Measurements from ENCODE around the gene AKR1E2. TPM values are rescaled to one million over a fixed set of nuclear protein-coding genes. Genes with fewer than 3 reads are reported as not detected.

Gene AKR1E2
- total and polyA plus RNA-seq, 2 donors (not counting 1 experiment from before 2014, with no cell fraction given) = 0.42 TPM; not detected in 1

DNA sequence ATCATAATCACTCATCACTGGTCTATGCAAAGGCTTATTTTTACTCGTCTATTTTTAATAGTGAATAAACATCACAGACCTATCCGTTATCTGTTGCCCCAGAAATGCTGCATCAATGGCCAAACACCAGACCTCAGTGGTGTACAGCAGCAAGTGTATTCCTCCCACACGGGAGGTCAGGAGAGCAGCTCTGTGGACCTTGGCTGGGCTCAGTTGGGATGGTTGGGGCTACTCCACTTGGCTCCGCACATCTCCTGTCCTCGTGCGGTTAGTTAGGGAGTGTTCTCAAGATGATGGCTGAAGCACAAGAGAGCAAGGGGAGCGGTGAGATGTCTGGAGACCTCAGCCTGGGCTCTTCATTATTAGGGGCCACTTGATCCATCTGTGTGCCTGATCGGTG lies 2.0 kb downstream of the AKR1E2 start:
- H4K20me1 ChIP-seq (ENCODE audit: control insufficient read depth, insufficient read depth, low read length, poor library complexity, severe bottlenecking) = no peaks in the 10 kb centered on the region
- H3K27me3 Mint-ChIP-seq = peaks cover 65% of the 10 kb centered on the region
- no peaks in the 10 kb centered on the region for H3K79me2 ChIP-seq (ENCODE audit: control insufficient read depth, insufficient read depth, low read length)
- H3K4me1 Mint-ChIP-seq = peaks cover 5% of the 10 kb centered on the region
- H2AFZ ChIP-seq (ENCODE audit: insufficient read depth, low read depth, low read length, poor library complexity, severe bottlenecking) = no peak overlapping the region
- H3K27me3 ChIP-seq (replicated peaks in 1 of 4; ENCODE audit: control extremely low read depth in 1 of 4, control insufficient read depth in 3 of 4, insufficient read depth in 4 of 4, low read length in 3 of 4) = peaks cover 0 to 32% (median 7%) of the 10 kb centered on the region in 4 experiments
- ChIA-PET POLR2A (no interaction called here), CTCF (interaction anchor here (4.2 kb wide), 1 partner anchor 13 kb away, joined by 14 read pairs; no protein-coding TSS in a partner anchor)
- H3K9me3 ChIP-seq (ENCODE audit: control extremely low read depth in 1 of 3, control insufficient read depth in 2 of 3, insufficient read depth in 1 of 3, low read length in 2 of 3) = peaks cover 0 to 14% (median 0%) of the 10 kb centered on the region in 3 donors
- intact Hi-C loops (cut with micrococcal nuclease) = no loop called here
- no peak for ATAC-seq (ENCODE audit: low read depth)
- no peak overlapping the region for H3K4me3 ChIP-seq (ENCODE audit: control extremely low read depth in 1 of 5, extremely low read depth in 1 of 5, insufficient read depth in 1 of 5, low read depth in 2 of 5, low read length in 4 of 5)
- peaks cover 0 to 3% of the 10 kb centered on the region in 2 donors for H3K4me1 ChIP-seq (ENCODE audit: control insufficient read depth in 2 of 2, insufficient read depth in 2 of 2, low read length in 2 of 2)
- no peak overlapping the region for H3K9ac ChIP-seq (ENCODE audit: low read length)
- no peaks in the 10 kb centered on the region for H3K9me3 Mint-ChIP-seq (ENCODE audit: insufficient read depth)
- DNase-seq = no peak
- WGBS (ENCODE audit: insufficient coverage) = 78% methylated on average over 6 of the region's 8 CpGs
- no peaks in the 10 kb centered on the region for H3K36me3 ChIP-seq (replicated peaks in 1 of 2; ENCODE audit: control extremely low read depth in 1 of 2, control insufficient read depth in 1 of 2, extremely low read depth in 1 of 2, insufficient read depth in 2 of 2, low read length in 1 of 2)
- no peak overlapping the region for H3K4me3 Mint-ChIP-seq
- H3K4me2 ChIP-seq (replicated peaks; ENCODE audit: low read depth, low read length, poor library complexity, severe bottlenecking) = no peak overlapping the region
- H3K27ac ChIP-seq (ENCODE audit: low read length in 2 of 2) = no peak overlapping the region
- H3K27ac Mint-ChIP-seq = no peak overlapping the region
- TF ChIP-seq EZH2 (IDR thresholded peaks at IDR 0.05; ENCODE audit: borderline replicate concordance, insufficient read depth, low read depth, low read length, poor library complexity, severe bottlenecking) = no peak
- TF ChIP-seq, protein P1, sequence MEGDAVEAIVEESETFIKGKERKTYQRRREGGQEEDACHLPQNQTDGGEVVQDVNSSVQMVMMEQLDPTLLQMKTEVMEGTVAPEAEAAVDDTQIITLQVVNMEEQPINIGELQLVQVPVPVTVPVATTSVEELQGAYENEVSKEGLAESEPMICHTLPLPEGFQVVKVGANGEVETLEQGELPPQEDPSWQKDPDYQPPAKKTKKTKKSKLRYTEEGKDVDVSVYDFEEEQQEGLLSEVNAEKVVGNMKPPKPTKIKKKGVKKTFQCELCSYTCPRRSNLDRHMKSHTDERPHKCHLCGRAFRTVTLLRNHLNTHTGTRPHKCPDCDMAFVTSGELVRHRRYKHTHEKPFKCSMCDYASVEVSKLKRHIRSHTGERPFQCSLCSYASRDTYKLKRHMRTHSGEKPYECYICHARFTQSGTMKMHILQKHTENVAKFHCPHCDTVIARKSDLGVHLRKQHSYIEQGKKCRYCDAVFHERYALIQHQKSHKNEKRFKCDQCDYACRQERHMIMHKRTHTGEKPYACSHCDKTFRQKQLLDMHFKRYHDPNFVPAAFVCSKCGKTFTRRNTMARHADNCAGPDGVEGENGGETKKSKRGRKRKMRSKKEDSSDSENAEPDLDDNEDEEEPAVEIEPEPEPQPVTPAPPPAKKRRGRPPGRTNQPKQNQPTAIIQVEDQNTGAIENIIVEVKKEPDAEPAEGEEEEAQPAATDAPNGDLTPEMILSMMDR (IDR thresholded peaks at IDR 0.05) = no peak

DNA sequence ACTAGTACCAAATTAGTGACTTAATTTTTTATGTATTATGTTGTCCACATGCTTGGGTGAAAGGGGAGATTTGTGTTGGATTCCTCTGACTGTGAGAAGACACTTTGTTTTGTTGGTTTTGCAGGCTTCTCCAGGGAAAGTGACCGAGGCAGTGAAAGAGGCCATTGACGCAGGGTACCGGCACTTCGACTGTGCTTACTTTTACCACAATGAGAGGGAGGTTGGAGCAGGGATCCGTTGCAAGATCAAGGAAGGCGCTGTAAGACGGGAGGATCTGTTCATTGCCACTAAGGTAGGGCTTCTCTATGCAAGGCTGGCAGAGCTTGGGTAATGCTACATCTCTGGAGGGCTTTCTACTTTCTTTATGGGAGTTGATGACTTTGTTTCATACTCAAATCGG lies 4.5 kb downstream of the AKR1E2 start:
- CTCF ChIA-PET = interaction anchor here (4.2 kb wide), 1 partner anchor 15 kb away, joined by 14 read pairs; no protein-coding TSS in a partner anchor

More for the DNA sequence above, 4.5 kb downstream of the AKR1E2 start:
- Histone ChIP-seq H3K27ac (ENCODE audit: low read length in 2 of 2) (no peak overlapping the region), H3K4me2 (replicated peaks; ENCODE audit: low read depth, low read length, poor library complexity, severe bottlenecking) (no peak overlapping the region), H2AFZ (ENCODE audit: insufficient read depth, low read depth, low read length, poor library complexity, severe bottlenecking) (no peak overlapping the region), H4K20me1 (ENCODE audit: control insufficient read depth, insufficient read depth, low read length, poor library complexity, severe bottlenecking) (no peaks in the 10 kb centered on the region), H3K9me3 (ENCODE audit: control extremely low read depth in 1 of 3, control insufficient read depth in 2 of 3, insufficient read depth in 1 of 3, low read length in 2 of 3) (peaks cover 0 to 9% (median 0%) of the 10 kb centered on the region in 3 donors), H3K27me3 (replicated peaks in 1 of 4; ENCODE audit: control extremely low read depth in 1 of 4, control insufficient read depth in 3 of 4, insufficient read depth in 4 of 4, low read length in 3 of 4) (peaks cover 0 to 21% (median 5%) of the 10 kb centered on the region in 4 experiments), H3K4me3 (ENCODE audit: control extremely low read depth in 1 of 5, extremely low read depth in 1 of 5, insufficient read depth in 1 of 5, low read depth in 2 of 5, low read length in 4 of 5) (no peak overlapping the region), H3K36me3 (replicated peaks in 1 of 2; ENCODE audit: control extremely low read depth in 1 of 2, control insufficient read depth in 1 of 2, extremely low read depth in 1 of 2, insufficient read depth in 2 of 2, low read length in 1 of 2) (no peaks in the 10 kb centered on the region), H3K79me2 (ENCODE audit: control insufficient read depth, insufficient read depth, low read length) (no peaks in the 10 kb centered on the region), H3K4me1 (ENCODE audit: control insufficient read depth in 2 of 2, insufficient read depth in 2 of 2, low read length in 2 of 2) (peaks cover 0 to 3% of the 10 kb centered on the region in 2 donors), H3K9ac (ENCODE audit: low read length) (no peak overlapping the region)
- WGBS (ENCODE audit: insufficient coverage) = 96% methylated on average over 7 of the region's 8 CpGs
- Mint-ChIP-seq H3K4me3 (no peak overlapping the region), H3K27ac (no peak overlapping the region), H3K4me1 (peaks cover 5% of the 10 kb centered on the region), H3K9me3 (ENCODE audit: insufficient read depth) (no peaks in the 10 kb centered on the region), H3K27me3 (peaks cover 51% of the 10 kb centered on the region)
- POLR2A ChIA-PET = no interaction called here
- TF ChIP-seq, protein P1 (IDR thresholded peaks at IDR 0.05) = no peak
- TF ChIP-seq EZH2 (IDR thresholded peaks at IDR 0.05; ENCODE audit: borderline replicate concordance, insufficient read depth, low read depth, low read length, poor library complexity, severe bottlenecking) = no peak
- DNase-seq (no peak), ATAC-seq (ENCODE audit: low read depth) (no peak)
- intact Hi-C loops (cut with micrococcal nuclease) = no loop called here
